HG03066 (cell line): ENCODE data around the gene NXPE1.

Source experiments
- ATAC-seq: cut with Tn5 transposase; IDR thresholded peaks from one replicate; pipeline ENCODE4 v1.9.1; 2021; ENCODE audit warnings: low read depth; ENCODE audit not compliant: unreplicated experiment

The NXPE1 gene

DNA sequence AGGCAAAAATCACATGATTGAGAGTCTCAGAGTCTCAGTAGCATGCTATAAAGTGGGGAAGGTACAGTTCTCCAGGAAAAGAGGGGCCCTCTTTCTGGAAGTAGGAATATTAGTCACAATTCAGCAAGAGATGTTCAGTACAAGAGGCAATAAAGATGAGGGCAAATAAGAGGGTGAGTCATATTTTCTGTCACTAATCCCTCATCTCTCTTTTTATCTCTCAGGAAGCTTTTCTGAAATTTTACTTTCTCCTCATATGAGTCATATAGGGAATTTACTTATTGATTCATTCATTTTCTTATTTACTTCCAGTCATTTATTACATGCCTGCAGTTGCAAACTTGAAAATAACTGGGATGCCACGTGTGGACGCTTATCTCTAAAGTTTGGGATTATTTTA is 3.4 kb upstream of the NXPE1 start:
- ATAC-seq = no peak

DNA sequence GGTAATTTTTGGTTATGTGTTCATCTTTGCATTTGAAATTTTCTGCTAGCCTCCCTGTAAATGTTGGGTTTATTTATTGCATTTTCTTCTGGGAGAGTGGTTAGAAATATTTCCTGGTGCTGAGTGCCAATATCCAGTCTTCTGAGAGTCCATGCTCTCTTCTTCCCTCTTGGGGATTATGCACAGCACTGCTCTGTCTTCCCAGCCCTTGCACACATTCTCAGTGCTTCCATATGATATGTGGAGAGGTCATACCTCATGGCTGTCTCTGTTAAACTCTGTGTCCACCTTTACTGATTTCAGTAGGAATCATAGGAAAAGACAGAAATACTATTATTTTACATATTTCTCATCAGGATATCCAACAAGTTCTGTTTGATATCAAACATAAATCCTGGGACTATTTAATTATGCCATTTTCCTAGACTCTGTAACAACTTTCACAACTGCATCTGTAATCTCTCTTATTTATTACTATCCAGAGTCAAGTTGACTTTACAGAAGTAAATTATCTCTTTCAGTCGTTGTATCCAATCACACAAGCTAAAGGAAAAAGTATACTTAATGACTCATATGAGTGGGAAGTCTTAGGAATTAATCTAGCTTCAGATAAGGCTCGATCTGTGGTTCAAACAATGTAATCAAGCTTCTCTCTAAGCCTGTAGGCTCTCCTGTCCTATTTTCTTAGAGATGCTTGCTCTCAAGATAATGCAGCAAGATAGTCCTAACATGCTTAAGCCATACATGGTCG is 2.7 kb upstream of the NXPE1 start:
- ATAC-seq = no peak

DNA sequence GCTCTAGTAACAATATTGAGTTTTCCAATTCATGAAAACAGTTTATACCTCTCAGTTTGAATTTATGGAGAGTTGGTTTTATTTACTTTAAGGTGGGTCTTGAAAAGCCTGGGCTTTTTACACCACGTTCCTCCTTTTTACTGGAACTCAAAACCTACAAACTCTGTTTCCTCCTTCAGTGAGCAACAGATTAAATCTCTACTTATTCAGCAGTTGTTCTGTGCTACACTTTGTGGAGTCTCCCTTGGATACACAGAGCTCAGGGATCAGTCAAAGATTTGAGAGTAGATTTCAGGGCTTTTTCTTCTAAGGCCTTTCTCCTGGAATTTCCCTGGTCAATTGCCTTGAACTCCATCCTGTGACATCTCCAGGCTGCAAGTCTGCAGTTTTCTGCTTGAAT is 3.5 kb downstream of the NXPE1 start:
- ATAC-seq = no peak

DNA sequence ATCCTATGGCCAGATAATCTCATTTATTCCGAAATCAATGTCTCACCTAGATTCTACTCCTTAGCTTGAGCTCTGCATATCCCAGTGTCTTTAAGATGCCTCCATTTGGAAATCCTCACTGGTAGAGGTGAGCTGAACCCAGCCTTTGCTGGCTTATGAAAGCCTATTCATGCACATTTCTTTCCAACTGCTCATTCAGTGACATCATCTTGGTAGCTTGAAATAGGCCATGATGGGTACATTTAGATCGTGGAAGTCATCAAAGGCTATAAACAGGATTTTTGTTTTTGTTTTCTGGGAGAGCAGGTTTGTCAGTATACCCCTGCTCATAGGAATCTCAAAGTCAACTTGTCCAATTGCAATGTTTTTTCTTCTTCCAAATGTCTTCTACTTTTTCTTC is 6.0 kb downstream of the NXPE1 start:
- ATAC-seq = no peak

DNA sequence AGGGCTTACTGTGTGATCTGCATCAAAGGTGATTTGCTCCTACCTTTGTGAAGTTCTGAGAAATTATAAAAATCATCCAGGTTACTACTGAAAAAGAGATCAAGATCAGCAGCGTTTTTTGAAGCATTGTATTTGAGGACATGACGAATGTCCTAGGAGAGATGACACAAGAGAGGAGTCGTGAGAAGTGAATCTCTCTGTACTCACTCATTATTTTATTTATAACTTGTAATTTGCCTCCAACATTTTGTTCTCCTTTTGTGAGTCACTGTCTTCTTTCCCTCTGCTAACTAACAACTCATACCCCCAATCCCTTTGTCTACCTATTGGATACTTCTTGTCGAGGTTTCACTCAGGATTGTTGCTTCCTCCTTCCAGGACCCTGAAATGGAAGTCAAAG is 8.6 kb downstream of the NXPE1 start:
- ATAC-seq = no peak

DNA sequence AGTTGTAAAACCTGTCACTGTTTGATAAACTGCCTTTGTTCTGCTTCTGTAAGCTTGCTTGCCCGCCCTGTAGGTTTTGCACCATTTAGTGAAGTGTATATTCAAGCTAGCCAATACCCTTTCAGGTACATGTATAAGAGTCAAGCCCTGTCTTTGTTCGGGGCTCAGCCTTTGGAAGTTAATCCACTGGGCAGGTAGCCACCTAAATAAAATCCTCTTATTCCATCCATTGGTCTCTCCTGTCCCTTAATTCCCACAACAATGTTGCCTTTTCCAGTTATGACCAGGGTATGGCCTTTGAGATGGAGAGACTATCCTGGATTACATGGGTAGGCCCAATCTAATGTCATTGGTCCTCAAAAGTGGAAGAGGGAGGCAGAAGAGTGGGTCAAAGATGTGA is 34.0 kb downstream of the NXPE1 start:
- no peak for ATAC-seq

DNA sequence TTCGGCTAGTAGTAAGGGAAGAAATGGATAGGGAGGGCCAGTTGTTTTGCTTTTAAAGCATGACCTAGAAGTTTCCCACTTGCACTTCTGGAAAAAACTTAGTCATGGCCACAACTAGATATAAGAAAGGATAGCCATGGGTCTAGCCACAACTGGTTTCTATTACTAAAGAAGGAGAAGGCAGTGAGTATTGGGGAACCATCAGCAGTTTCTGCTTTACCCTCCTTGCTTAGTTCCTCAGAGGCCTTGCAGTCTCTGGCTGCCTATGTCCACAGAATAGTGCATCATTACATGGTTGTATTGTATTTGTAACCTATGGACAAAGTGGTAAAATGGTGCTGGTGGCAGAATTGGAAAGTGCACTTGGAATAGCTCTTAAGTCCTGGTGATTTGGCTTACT is 35.6 kb downstream of the NXPE1 start:
- ATAC-seq = no peak

DNA sequence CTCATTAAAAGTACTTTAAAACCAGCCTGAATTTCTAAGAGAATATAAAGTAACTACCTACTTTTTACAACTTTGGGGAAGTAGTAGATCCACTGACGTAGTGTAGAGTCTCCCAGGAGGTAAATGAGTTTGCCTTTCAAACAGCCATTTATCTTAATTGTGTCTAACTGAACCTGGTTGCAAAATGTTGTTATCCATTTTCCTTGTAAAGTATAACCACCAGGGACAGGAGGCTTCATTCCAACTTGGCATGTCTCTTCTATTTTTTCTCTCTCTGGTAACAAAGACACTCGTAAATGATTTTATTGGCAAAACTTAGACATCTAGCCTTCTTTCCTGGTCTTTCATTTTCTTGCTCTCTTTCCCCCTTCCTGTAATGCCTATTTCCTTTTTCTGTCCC is 36.9 kb downstream of the NXPE1 start:
- no peak for ATAC-seq

DNA sequence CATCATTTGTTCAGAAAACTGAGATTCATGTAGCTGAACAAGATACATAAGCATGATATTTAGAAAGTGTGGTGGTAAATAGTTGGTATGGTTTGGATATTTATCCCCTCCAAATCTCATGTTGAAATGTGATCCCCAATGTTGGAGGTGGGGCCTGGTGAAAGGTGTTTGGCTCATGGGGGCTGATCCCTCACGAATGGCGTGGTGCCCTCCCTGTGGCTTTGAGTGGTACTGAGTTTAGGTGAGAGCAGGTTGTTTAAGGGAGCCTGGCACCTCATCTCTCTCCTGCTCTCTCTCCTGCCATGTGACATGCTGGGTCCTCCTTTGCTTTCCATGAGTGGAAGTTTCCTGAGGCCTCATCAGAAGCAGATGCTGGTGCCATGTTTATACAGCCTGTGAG is 48.1 kb downstream of the NXPE1 start:
- no peak for ATAC-seq

DNA sequence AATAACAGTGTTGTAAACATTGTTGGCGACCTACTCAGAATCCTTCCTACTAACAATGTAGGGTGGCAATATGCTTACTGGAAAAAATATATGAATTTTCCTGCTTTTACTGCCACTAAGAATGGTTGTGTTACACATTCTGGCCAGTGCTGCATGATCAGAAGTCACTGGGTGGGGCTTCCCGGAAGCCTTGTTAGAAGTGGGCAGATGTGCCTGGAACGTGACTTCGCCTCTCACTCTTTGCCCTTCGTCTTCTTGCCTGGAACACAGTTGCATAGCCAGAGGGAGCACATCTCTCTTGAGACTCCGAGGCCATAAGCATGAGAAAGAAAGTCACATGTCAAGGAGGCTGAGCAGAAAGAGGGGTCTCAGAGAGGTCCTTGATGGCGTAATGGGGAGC is 48.6 kb downstream of the NXPE1 start:
- no peak for ATAC-seq

DNA sequence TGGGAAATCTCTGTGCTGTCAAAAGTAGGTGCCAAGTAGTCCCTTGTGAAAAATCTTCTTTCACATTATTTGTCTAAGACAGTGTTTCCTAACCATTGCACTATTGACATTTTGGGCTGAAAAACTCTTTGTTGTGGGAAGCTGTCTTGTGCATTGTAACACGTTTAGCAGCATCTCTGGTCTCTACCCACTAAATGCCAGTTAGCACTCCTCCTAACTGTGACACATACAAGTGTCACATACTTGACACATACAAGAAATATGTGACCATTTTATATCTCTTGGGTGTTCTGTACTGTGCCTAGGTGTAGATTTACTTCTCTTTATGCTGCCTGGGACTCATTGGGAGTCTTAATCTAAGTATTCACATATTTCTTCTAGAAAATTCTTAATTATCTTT is 57.8 kb downstream of the NXPE1 start:
- no peak for ATAC-seq

DNA sequence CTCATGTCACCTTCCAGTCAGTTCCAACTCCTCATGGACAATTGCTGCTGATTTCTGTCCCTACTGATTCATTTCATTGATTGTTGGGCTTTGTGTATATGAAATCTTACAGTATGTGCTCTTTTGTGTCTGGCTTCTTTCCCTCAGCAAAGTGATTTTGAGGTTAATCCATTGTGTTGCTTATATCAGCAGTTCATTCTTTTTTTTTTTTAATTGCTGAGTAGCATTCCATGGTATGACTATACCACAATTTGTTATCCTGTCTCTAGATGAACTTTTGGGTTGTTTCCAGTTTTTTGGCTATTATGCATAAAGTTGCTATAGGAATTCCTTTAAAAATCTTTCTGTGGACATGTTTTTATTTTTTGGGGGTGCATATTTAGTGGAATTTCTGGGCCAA is 59.9 kb downstream of the NXPE1 start:
- no peak for ATAC-seq

DNA sequence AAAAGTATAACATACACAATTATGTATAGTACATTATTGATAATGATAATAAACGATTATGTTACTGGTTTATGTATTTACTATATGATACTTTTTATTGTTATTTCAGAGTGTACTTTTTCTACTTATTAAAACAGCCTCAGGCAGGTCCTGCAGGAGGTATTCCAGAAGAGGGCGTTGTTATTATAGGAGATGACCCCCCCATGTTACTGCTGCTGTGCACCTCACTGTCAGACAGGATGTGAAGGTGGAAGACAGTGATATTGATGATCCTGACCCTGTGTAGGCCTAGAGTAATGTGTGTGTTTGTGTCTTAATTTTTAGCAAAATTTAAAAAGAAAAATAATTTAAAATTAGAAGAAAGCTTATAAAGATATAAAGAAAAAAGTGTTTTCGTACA is 62.8 kb downstream of the NXPE1 start:
- ATAC-seq = no peak

DNA sequence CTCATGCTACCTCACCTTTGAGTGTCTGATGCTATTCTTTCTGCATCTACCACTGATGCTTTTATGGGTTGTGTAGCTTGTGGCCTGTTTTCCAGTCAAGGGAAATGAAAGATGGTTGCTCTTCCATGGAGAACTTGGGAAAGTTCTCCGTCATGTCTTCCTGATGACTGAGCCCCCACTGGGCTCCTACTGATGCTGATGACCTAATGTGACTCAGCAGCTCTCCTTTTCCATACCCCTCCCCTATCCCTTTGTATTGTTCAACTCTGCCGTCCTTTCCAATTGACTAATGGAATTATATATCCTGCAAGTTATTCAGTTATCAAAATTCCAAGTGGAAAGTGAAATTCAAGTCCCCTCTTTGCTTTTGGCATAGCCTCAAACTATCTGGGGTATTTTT is 75.8 kb downstream of the NXPE1 start:
- ATAC-seq = no peak

DNA sequence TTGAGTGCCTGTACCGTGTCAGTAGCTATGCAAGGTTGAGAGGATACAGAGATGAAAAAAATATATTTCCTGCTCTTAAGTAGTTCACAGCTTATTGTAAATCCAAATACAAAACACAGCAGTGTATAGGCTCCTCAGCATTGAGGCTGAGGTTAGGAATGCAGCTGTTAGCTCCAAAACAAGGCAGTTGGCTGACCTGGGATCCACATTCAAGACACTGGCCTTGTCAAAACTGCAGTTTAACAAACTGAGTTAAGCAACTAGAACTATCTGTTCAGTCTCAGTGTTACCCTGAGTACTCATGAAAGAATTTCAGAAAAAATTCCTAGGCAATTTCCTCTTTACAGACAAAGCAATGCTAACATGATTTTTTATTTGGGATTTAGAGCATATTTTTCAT is 77.6 kb downstream of the NXPE1 start:
- ATAC-seq = no peak

DNA sequence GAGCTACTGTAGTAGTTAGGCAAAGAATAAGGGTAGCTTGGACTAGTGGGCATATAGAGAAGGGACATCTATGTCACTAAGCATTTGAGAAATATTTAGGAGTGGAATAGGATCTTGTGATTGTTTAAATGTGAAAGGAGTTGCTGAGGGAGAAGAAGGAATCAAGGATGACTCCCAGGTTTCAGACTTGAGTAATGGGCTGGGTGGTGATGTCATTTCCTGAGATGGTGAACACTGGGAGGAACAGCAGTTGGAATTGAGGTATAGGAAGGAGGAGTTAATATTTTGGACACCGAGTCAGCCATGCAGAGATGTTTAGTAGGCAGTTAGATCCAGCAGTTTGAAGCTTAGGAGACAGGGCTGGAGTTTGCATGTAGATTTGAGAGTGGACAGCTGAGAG is 80.3 kb downstream of the NXPE1 start:
- no peak for ATAC-seq

DNA sequence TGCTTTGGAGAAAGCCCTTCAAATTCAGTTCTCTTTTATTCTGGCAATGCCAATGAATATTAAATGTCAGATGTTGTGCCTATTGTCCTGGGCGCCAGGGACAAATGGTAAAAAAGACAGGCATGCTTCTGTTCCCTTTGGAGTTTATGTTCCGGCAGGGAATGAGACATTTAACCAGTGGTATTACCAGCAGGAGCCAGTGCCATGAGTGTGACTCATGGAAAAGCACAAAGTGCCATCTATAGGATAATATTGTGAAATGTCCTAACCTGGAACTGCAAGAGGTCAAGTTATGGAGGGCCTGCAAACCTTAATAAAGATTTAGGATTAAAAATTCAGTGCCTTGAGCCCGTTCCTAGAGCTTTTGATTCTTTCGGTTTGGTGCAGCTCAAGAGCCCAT is 80.9 kb downstream of the NXPE1 start:
- no peak for ATAC-seq

DNA sequence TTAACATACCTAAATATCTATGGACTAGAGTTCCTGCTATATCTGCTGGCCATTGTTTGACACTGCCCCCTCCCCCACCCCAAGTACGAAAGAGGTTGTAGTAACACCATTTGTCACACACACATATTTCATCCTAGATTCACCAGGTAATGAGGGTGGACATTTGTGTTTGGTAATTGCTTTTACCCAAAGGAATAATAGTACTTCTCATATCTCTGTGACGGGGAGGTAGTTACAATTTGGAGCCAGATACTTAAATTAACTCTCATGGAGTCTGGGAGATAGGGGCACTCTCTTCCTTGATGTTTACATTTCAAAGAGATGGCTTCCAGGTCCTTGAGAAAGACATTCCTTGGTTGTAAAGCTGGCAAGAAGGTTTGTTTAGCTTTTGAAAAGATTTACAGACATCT is 81.7 kb downstream of the NXPE1 start:
- ATAC-seq = no peak

DNA sequence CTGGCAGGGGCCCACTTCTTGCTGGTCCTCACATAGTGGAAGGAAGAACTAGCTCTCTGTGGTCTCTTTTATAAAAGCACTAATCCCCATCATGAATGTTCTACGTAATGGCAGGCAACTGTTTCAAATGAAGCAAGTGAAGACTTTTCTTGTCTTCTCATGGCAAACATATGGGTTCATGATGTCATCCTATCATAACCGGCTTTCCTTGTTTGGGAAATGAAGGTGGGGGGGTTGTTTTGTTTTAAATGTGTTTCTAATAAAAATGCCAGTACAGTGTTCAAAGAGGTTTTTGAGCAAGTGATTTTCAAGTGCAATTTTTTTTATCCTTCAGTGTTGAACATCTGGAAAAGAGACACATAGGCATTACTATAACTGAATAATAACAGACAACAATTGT is 87.0 kb downstream of the NXPE1 start:
- no peak for ATAC-seq
